ENCODE measurements around the gene FAM3D.

- TF ChIP-seq POLR2A (IDR thresholded peaks at IDR 0.05): no peak
- TF ChIP-seq, protein P1, sequence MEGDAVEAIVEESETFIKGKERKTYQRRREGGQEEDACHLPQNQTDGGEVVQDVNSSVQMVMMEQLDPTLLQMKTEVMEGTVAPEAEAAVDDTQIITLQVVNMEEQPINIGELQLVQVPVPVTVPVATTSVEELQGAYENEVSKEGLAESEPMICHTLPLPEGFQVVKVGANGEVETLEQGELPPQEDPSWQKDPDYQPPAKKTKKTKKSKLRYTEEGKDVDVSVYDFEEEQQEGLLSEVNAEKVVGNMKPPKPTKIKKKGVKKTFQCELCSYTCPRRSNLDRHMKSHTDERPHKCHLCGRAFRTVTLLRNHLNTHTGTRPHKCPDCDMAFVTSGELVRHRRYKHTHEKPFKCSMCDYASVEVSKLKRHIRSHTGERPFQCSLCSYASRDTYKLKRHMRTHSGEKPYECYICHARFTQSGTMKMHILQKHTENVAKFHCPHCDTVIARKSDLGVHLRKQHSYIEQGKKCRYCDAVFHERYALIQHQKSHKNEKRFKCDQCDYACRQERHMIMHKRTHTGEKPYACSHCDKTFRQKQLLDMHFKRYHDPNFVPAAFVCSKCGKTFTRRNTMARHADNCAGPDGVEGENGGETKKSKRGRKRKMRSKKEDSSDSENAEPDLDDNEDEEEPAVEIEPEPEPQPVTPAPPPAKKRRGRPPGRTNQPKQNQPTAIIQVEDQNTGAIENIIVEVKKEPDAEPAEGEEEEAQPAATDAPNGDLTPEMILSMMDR (IDR thresholded peaks at IDR 0.05): no peak
Observed at GRCh38 chr3:58666683-58667082, at the start of gene FAM3D.

Measured in tibial nerve (tissue), 3 donors.